Measurements from ENCODE around the gene LRRC9. TPM values are rescaled to one million over a fixed set of nuclear protein-coding genes. Genes with fewer than 3 reads are reported as not detected.

LRRC9 gene
- total RNA-seq, 1 donor from 2014 or later = 0.19 TPM

- DNase-seq = no peak
- H3K4me1 ChIP-seq = no peaks in the 10 kb centered on the region
- H3K27ac ChIP-seq (replicated peaks) = no peak overlapping the region
- TF ChIP-seq CTCF (IDR thresholded peaks at IDR 0.05; ENCODE audit: borderline replicate concordance) = no peak
- no peaks in the 10 kb centered on the region for H3K36me3 ChIP-seq
- intact Hi-C loops (cut with micrococcal nuclease) = no loop called here
- H3K9me3 ChIP-seq (replicated peaks) = no peaks in the 10 kb centered on the region
- no peaks in the 10 kb centered on the region for H3K27me3 ChIP-seq (ENCODE audit: low read depth)
- no peak overlapping the region for H3K4me3 ChIP-seq
Measured at GRCh38 chr14:59983048-59983447, 63.1 kb downstream of the LRRC9 start.

- TF ChIP-seq CTCF (IDR thresholded peaks at IDR 0.05; ENCODE audit: borderline replicate concordance) = no peak
- Histone ChIP-seq H3K27ac (replicated peaks) (no peak overlapping the region), H3K4me3 (no peak overlapping the region), H3K27me3 (ENCODE audit: low read depth) (no peaks in the 10 kb centered on the region), H3K4me1 (no peaks in the 10 kb centered on the region), H3K9me3 (replicated peaks) (peaks cover 7% of the 10 kb centered on the region), H3K36me3 (no peaks in the 10 kb centered on the region)
- no peak for DNase-seq
- intact Hi-C loops (cut with micrococcal nuclease) = no loop called here
Measured at GRCh38 chr14:59986556-59987059, 66.7 kb downstream of the LRRC9 start.

- no peak overlapping the region for H3K4me3 ChIP-seq
- H3K9me3 ChIP-seq (replicated peaks) = no peaks in the 10 kb centered on the region
- intact Hi-C loops (cut with micrococcal nuclease) = no loop called here
- peak overlapping the region; percentile 51 for H3K27ac ChIP-seq (replicated peaks)
- TF ChIP-seq CTCF (IDR thresholded peaks at IDR 0.05; ENCODE audit: borderline replicate concordance) = no peak
- no peaks in the 10 kb centered on the region for H3K36me3 ChIP-seq
- peaks cover 17% of the 10 kb centered on the region for H3K4me1 ChIP-seq
- no peaks in the 10 kb centered on the region for H3K27me3 ChIP-seq (ENCODE audit: low read depth)
- DNase-seq = no peak
Measured at GRCh38 chr14:59997449-59997848, 77.5 kb downstream of the LRRC9 start.

- Histone ChIP-seq H3K36me3 (no peaks in the 10 kb centered on the region), H3K27ac (replicated peaks) (peak overlapping the region; percentile 51), H3K4me3 (no peak overlapping the region), H3K4me1 (peaks cover 22% of the 10 kb centered on the region), H3K27me3 (ENCODE audit: low read depth) (no peaks in the 10 kb centered on the region), H3K9me3 (replicated peaks) (no peaks in the 10 kb centered on the region)
- TF ChIP-seq CTCF (IDR thresholded peaks at IDR 0.05; ENCODE audit: borderline replicate concordance) = no peak
- DNase-seq = no peak
- intact Hi-C loops (cut with micrococcal nuclease) = no loop called here
Measured at GRCh38 chr14:59997966-59998365, 78.0 kb downstream of the LRRC9 start.

- intact Hi-C loops (cut with micrococcal nuclease) = no loop called here
- H3K36me3 ChIP-seq = no peaks in the 10 kb centered on the region
- no peak for DNase-seq
- no peaks in the 10 kb centered on the region for H3K9me3 ChIP-seq (replicated peaks)
- no peak overlapping the region for H3K4me3 ChIP-seq
- H3K27me3 ChIP-seq (ENCODE audit: low read depth) = no peaks in the 10 kb centered on the region
- no peak for TF ChIP-seq CTCF (IDR thresholded peaks at IDR 0.05; ENCODE audit: borderline replicate concordance)
- H3K4me1 ChIP-seq = peaks cover 27% of the 10 kb centered on the region
- peak overlapping the region; percentile 51 for H3K27ac ChIP-seq (replicated peaks)
Measured at GRCh38 chr14:59998564-59998963, 78.6 kb downstream of the LRRC9 start.
